ENCODE measurements around the gene NEK6.

Gene NEK6

DNA sequence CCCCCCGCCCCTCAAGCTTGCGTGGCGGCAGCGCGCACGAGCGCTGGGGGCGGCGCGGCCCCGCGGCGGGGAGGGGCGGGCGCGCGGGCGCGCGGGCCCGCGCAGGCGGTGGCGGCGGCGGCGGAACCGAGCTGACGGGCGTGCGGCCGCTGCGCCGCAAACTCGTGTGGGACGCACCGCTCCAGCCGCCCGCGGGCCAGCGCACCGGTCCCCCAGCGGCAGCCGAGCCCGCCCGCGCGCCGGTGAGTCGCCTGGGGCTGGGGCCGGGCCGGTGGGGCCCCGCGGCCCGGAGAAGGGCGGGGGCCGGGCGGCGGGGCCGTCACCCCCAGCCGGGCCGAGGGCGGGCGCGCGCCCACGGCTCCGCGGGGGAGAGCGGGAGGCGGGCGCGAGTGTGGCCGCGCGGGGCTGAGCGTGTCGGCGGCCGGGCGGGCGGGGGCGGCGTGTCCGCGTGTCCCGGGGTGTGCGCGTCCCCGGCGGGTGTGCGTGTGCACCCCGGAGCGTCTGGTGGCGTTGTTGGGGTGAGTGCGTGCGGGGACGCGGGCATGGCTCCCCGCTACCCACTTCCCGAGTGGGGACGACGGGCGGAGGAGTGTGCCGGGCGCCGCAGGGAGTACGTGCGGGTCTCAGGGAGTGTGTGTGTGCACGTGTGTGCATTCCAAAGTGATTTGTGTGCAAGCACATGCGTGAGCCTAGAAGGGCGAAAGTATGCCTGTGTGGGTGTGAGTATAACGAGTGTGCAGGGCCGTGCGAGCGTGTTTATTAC is at the start of gene NEK6:
Gene NEK6 (plus strand): TSS at position 106 of the 763 bp plus-strand sequence. CDS start 44,016 bp downstream, outside the sequence.
- no peak for DNase-seq (ENCODE audit: extremely low read depth in 1 of 2, low read depth in 1 of 2)

DNA sequence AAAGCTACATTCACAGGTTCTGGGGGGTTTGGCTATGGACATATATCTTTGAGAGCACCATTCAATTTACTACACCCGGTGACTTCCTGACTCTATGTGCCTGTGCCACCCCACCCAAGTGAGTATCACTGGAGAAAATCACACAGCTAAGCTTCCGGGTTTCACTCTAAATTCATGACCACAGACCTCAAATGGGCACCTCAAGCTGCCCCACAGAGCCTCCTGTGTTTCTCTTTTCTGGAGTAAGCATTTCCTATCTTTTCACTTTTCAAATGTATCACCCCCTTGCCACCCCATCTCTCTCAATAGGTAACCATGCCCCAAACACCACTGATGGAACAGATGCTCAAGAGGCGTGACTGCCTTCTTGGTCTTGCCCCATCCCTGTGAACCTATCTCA is 49.2 kb upstream of the NEK6 start:
- DNase-seq (ENCODE audit: extremely low read depth in 1 of 2, low read depth in 1 of 2), result peak in 1 of 2 donors; percentile 35

DNA sequence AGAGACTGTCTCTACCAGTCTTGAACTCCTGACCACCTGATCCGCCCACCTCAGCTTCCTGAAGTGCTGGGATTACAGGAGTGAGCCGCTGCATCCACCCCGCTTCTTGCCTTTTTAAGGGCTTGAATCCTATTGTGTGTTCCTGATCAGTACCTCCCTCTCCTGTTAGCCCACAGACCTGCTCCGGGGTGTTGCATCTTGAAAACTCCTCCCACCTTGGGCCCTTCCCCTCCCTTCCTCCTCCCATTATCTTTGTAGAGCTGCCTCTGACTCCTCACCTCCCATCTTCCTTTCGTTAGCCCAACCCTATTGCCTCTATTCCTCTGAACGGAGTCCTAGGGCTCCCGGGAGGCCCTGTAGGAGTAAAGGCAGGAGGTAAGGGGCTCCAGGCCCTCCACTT is 48.5 kb upstream of the NEK6 start:
- DNase-seq (ENCODE audit: extremely low read depth in 1 of 2, low read depth in 1 of 2), result no peak

DNA sequence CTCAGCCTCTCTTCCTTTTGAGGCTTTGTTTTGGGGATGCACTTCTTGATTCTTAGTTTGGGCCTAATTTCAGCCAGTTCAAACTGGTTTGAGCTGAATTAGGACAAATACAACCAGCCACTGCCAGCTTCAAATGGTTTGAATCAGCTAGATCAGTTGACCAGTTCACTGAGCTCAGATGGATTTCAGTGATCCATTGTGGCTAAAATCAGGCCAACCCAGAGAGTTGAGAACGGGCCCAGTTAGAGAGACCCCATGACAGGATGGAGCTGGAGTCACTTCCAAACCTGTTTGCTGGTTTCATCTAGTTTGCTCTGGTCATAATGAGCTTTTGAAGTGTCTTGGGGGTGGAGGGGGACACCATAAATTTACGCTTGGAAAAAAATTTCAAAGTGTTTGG is 48.0 kb upstream of the NEK6 start:
- no peak for DNase-seq (ENCODE audit: extremely low read depth in 1 of 2, low read depth in 1 of 2)

DNA sequence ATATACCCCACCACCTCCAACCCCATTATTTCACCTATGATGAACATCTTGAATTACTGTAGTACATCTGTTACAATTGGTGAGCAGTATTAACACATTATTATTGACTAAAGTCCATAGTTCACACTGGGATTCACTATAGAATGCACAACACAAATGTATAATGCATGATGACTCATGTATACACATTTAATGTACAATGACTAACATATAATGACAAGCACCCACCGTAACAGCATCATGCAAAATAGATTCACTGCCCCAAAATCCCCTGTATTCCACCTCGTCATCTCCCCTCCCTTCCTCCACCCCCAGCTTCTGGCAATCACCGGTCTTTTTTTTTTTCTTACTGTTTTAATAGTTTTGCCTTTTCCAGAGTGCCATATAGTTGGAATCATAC is 47.1 kb upstream of the NEK6 start:
- peak in 1 of 2 donors; percentile 44 for DNase-seq (ENCODE audit: extremely low read depth in 1 of 2, low read depth in 1 of 2)

DNA sequence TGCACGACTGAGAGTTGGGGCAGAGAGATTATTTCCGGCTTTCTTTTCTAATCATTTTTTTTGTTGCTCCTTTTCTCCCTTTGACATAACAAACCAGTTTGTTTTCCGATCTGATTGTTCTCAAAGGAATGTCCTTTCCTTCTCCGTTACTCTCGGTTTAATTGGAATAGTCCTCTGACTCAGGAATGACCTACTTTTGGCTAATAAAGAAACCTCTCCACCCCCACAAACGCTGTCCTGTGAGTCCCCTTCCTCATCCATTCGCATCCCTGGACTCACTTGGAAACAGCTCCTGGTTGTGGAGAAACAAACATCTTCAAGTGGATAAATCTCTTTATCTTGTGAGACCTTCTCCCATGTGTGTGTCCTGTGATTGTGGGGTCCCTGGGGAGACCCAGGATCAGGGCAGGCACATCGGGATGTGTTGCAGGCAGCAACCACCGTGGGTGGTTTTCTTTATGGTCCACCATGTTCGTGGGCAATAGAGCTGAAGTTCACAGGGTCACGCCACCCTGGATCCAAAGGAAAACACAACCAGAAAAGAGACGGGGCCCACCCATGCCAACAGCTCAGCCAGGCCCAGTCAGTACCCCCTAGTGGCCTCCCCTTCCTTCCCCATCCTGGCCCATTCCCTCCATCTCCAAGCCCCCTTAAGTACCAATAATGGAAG is 45.2 kb upstream of the NEK6 start:
- DNase-seq (ENCODE audit: extremely low read depth in 1 of 2, low read depth in 1 of 2), result no peak

DNA sequence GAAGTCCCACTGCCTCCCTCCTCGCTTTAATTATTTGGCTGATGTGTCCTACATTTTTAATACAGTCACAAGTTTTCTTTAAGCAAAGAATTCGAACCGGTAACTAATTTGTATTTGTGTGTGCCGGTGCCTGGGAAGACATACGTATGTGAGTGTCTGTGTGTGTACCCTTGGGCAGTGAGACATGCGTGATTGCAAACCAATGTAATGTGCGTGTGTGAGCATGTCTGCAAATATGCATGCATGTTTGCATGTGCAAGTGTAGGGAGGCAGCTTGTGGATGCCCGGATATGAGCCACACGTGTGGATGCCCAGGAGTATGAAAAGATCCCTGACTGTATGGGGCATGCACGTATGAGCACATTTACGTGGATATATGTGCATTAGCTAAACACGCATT is 44.4 kb upstream of the NEK6 start:
- no peak for DNase-seq (ENCODE audit: extremely low read depth in 1 of 2, low read depth in 1 of 2)

DNA sequence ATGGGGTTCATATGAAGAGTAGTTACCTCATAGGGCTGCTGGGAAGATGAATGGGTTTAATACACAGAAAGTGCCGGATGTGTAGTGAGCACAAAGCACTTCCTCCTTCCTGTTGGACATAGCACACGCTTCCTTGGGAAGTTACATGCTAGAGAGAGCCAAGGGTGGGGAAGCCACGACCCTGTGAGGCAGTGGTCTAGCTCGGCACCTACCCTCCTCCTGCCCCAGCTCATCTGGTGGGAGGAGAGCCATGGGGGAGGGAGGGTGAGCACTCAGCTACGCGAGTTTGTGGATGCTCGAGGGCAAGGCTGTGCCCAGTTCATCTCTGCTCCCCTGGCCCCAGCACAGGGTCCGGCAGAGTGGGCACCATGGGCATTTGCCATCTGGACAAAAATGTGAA is 43.6 kb upstream of the NEK6 start:
- no peak for DNase-seq (ENCODE audit: extremely low read depth in 1 of 2, low read depth in 1 of 2)

DNA sequence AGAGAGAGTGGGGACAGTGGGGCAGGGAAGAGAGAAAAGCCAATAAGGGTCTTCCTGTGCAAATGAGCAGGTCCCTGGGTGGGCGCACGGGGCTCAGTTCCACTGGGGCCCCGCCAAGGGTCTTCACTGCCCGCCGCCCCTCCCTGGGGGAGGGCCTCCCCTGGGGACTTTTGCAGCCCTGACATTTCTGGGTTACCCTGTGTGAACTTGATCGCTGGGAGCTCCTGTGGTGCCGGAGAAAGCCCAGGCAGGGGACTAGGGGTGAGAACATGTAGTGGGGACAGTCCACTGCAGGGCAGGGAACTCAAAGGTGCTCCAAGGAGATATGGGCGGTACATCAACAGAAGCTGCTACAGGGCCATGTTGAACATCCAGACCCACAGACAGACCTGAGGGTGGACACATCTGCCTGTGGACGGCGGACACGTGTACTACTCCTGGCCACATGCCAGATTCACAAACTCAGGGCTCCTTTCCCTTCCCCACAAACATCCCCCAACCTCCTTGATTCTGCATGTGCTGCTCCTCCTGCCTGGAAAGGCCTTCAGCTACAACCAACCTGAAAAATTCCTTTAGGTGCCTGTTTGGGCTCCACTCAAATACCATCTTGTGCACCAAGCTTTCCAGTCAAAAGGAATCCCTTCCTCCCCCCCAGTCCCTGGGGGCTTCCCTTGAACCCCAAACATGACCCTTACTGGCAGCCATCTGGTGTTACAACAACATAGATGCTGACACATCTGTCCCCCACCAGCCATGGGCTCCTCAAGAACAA is 43.0 kb upstream of the NEK6 start:
- no peak for DNase-seq (ENCODE audit: extremely low read depth in 1 of 2, low read depth in 1 of 2)

DNA sequence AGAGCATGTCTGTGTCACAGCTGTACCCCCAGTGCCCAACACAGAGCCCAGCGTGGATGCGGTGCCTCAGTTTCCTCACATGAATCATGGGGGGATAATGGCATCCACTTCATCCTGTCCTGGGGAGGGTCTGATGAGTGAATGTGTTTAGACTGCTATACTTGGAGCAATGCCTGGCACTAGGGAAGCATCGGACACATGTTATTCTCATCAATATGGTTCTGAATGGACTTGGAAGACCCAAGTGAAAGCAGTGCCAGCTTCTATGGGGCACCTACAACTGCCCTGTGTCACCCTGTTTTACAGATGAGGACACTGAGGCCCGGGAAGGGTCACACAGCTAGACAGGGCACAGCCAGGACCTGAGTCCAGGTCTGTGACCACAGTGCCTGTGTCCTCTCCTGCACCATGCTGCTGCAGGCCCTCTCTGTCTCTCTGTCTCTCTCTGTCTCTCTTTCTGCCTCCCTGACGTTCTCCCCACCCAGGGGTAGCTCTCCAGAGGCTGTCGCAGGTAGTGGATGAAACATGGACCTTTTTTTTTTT is 42.3 kb upstream of the NEK6 start:
- DNase-seq (ENCODE audit: extremely low read depth in 1 of 2, low read depth in 1 of 2), result no peak

DNA sequence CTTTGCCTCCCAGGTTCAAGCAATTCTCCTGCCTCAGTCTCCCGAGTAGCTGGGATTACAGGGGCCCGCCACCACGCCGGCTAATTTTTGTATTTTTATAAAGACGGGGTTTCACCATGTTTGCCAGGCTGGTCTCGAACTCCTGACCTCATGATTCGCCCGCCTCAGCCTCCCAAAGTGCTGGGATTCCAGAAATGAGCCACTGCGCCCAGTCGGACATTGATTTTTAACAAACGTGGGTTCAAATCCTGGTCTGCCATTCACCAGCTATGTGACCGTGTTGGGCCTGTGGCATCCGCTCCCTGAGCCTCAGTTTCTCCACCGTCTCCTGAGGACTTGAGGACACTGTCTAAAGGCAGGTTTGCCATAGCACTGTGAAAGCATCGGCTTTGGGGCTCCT is 41.8 kb upstream of the NEK6 start:
- no peak for DNase-seq (ENCODE audit: extremely low read depth in 1 of 2, low read depth in 1 of 2)

DNA sequence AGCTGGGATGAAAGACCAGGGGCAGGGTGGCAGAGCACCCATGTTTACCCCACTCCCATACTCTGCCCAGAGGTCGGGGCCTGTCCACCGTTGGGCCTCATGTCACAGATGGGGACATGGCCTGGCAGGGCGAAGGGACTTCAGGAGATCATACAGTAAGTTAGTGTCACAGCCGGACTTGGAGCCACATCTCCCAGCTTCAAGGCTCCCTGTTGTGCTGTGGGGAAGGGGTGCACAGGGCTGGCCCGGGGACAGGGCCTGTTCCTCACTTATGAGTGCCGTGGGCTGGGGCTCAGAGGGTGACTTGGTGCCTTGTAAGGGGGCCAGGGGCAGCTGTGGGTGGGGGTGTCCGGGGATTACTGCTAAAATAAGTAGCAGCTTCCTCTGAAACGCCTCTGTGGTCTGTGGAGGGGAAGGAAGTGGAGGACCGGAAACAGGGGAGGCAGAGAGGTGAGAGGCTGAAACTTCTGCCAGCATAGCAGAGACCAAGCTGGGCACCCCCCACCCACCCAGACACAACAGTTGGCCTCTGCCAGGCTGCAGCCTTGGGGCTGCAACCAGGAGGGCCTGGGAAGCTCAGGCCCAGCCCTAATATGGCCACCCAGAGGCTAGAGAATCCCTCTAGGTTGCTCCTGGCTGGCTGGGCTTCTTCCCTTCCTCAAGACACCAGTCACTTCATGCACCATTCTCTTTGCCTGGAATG is 41.1 kb upstream of the NEK6 start:
- DNase-seq (ENCODE audit: extremely low read depth in 1 of 2, low read depth in 1 of 2), result peak; percentile 47 to 68

DNA sequence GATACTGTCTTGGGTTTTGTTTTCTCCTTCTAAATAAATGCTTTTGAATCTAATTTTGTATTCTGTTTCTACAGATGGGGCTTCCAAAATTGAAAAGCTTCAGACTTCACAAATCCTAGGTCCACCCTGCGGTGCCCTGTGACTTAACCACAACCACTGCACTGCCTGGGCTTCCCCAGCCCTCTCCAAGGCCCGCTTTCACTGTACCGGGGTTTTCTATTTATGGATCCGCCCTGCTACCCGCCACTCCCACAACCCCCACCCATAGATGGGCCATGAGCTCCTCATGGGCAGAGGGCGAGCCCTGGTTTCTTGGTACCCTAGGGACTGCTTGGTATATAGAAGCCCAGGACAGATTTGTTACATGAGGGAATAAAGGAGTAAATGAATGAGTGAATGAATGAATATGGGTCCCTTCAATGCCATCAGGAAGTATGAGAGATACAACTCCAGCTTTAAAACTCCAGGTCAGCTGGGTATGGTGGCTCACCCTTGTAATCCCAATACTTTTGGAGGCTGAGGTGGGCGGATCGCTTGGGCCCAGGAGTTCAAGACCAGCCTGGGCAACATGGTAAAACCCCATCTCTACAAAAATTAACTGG is 39.8 kb upstream of the NEK6 start:
- DNase-seq (ENCODE audit: extremely low read depth in 1 of 2, low read depth in 1 of 2), result no peak

DNA sequence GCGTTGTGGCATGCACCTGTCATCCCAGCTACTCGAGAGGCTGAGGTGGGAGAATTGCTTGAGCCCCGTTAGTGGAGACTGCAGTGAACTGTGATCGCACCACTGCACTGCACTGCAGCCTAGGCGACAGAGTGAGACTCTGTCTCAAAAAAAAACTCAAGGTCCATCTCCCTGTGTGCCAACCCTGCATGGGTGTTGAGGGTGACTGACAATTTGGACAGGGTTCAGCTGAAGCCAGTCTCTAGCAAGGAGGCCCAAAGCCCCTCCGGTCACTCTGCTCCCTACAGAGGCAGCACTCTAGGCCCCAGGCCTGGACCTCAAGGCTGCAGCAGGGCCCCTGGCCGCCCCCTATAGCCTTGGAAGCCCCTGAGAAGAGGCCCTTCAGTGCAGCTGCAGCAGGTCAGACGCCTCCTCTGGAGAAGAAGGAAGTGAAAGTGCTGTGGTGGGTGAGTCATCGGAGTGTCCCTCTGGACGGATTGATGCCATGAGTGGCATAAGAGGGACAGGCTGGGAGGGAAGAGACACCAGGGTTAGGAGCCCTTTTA is 39.2 kb upstream of the NEK6 start:
- peak in 1 of 2 donors; percentile 51 for DNase-seq (ENCODE audit: extremely low read depth in 1 of 2, low read depth in 1 of 2)

DNA sequence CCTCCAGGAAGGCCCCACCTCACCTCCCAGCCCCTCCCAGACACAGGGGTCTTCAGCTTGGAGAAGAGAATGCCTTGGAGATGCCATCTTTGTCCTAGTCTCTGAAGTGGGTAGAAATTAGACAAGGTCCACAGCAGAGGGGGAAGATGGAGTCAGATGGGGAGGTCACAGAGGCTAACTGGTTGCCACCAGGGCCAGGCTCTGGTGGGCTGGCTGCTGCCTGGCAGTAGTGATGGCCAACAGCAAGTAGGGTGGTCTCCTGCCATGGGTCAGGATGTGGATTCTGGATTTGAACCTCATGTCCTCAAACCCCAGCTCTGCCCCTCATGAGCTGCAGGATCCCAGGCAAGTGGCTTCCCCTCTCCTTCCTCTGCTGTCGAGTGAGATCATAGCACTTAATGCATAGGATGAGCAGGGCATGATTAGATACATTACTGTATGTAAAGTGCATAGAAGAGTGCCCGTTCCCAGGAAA is 38.7 kb upstream of the NEK6 start:
- no peak for DNase-seq (ENCODE audit: extremely low read depth in 1 of 2, low read depth in 1 of 2)

DNA sequence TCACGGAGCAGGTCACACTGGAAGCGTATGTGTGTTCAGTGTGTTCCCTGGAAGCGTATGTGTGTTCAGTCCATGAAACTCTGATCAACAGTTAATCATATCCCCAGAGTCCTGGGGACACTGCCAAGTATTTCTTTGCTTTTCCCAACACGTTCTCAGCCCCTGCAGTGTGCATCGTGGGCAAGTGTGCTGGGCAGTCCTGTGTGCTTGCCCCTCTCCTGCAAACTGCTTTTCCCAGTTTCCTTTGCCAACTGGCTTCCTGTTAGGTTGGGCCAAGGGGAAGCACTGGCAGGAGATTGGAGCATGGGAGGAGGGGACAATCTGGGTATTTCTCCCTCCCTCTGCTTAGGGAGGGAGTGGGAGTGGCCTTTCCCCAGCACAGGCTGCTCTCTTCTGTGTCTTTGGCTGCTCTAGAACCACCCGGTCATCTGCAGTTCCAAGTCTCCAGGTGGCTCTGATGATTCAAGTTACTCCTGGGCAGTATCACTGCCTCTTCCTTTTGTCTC is 36.8 kb upstream of the NEK6 start:
- no peak for DNase-seq (ENCODE audit: extremely low read depth in 1 of 2, low read depth in 1 of 2)

DNA sequence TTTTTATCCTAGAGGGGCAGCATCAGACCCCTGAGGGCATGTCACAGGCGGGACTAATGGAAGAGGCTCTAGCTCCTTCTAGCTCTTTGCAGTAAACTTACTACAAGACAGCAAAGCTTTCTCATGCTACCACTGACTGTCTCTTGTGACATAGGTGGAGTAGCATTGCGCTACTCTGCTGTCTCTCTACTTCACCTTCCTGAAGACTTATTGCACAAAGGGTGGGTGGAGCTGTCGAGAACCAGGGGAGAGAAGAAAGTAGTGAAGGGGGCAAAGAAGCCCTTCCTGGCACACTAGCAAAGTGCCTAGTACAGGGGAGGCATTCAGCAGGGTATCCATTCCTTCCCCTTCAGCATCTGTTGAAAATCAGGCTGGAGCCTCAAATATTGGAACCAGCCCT is 36.1 kb upstream of the NEK6 start:
- DNase-seq (ENCODE audit: extremely low read depth in 1 of 2, low read depth in 1 of 2), result no peak

DNA sequence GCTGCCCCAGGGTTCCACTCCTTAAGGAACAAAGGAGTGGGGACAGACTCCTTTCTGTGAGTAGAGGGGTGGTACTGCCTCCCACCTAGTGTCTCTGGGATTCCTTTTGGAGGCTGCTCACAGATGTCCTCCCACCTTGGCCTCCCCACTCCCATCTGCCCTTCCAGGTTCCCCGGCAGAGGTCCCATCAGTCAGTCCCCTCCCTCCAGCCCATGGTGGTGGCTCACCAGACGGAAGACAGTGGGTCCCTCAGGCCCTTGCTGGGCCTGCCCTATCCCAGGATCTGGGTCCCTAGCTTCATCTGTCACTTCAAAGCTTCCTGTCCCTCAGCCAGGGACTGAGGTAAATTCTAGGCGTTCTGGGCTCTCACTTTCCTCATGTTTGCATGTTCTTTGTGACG is 35.6 kb upstream of the NEK6 start:
- DNase-seq (ENCODE audit: extremely low read depth in 1 of 2, low read depth in 1 of 2), result no peak

DNA sequence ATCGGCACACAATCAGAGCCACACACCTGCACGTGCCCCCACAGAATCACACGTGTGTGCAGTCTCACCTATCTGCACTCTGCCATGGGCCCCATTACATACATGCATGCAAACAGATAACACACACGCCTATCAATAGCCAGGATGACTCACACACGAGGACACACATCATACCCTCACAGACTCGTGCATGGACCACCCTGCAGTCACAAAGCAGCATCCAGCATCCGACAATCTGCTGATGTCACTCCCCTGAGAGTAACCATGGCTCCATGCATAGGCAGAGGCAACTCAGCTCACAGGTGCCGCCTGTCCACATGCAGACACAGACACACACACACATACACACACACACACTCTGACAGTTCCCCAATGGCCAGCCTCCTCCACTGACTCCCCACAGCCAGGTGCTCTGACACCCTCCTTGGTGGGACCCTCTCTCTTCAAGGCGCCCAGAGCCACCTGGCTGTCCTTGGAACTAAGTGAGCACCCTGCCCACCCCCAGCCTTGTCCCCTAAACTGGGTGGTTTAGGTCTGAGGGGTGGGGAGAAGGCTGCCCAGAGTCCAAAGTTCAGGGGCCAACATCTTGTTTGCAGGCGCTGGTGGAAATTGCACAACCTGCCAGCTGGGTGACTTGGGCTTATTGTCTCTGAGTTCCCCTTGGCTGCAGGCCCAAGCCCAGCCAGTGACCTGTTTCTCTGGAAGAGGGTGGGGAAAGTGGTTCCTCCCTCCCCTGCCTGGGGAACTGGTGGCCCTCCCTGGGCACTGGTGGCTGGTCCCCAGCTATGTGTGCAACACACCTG is 34.6 kb upstream of the NEK6 start:
- DNase-seq (ENCODE audit: extremely low read depth in 1 of 2, low read depth in 1 of 2), result no peak
